Measurements from ENCODE around the gene ARFIP1. TPM values are rescaled to one million over a fixed set of nuclear protein-coding genes. Genes with fewer than 3 reads are reported as not detected.

ARFIP1 gene
- total RNA-seq, 1 experiment from 2014 or later = 26.7 TPM

DNA sequence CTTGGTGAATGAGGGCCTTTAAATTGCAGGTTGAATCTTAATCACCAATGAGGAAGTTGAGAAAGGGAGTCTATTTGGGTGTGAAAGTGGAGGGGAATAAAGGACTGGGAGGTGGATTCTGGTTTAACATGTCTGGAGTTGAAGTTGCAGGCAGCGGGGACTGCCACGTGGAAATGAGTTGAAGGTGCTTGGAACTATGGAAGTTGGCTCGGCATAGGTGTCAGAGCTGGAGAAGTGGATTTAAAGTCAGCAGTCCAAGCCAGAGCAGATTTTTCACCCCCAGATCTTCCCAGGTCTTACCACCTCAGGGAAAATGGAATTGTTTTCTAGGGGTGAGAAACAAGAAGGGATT, 45.1 kb upstream of the ARFIP1 start:
- no peak for DNase-seq (ENCODE audit: unreplicated experiment)
- Mint-ChIP-seq H3K27me3 (ENCODE audit: insufficient read depth, unreplicated experiment) (peaks cover 11% of the 10 kb centered on the region), H3K9me3 (ENCODE audit: unreplicated experiment) (no peaks in the 10 kb centered on the region), H3K36me3 (ENCODE audit: insufficient read depth, unreplicated experiment) (no peaks in the 10 kb centered on the region), H3K4me1 (ENCODE audit: insufficient read depth, unreplicated experiment) (peaks cover 10% of the 10 kb centered on the region), H3K27ac (ENCODE audit: low read depth, unreplicated experiment) (no peak overlapping the region), H3K4me3 (ENCODE audit: unreplicated experiment) (no peak overlapping the region)
- POLR2A ChIA-PET = no interaction called here
- BruUV-seq (replicated peaks) = no TSS peak
- CTCF ChIA-PET = interaction anchor here (0.6 to 4.9 kb wide), 32 partner anchors 15 to 329 kb away, joined by 3 to 67 read pairs (median 4); partner anchors contain the start of genes FBXW7 and TIGD4
- TF ChIP-seq, protein P1, sequence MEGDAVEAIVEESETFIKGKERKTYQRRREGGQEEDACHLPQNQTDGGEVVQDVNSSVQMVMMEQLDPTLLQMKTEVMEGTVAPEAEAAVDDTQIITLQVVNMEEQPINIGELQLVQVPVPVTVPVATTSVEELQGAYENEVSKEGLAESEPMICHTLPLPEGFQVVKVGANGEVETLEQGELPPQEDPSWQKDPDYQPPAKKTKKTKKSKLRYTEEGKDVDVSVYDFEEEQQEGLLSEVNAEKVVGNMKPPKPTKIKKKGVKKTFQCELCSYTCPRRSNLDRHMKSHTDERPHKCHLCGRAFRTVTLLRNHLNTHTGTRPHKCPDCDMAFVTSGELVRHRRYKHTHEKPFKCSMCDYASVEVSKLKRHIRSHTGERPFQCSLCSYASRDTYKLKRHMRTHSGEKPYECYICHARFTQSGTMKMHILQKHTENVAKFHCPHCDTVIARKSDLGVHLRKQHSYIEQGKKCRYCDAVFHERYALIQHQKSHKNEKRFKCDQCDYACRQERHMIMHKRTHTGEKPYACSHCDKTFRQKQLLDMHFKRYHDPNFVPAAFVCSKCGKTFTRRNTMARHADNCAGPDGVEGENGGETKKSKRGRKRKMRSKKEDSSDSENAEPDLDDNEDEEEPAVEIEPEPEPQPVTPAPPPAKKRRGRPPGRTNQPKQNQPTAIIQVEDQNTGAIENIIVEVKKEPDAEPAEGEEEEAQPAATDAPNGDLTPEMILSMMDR (IDR thresholded peaks at IDR 0.05; ENCODE audit: unreplicated experiment) = no peak
- intact Hi-C loops (cut with micrococcal nuclease) = loop anchor here (1.0 to 5.0 kb wide), 4 partner anchors 94 to 327 kb away; no protein-coding TSS in a partner anchor

DNA sequence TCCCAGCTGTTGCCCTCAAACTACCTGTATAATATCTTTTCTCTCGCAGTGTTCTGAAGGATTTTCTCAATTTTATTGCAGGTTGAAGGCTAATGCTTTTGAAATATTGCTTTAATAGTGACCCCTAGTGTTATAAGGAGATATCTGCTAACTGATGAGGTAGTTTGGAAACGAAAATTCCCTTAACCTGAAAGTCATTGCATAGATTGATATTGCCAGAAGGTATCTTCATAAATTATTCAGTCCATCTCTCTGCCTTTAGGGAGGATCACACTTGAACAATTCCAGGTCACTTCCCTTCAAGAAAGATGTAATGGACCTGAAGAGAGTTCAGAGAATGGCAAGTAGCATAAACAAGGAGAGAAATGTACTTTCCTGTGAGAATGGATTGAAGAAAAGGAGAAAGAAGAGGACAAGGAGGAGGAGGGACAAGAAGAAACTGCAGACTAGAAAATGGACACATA, 44.3 kb upstream of the ARFIP1 start:
- no peak overlapping the region for H3K4me3 Mint-ChIP-seq (ENCODE audit: unreplicated experiment)
- TF ChIP-seq, protein P1 (IDR thresholded peaks at IDR 0.05; ENCODE audit: unreplicated experiment) = peak; percentile 62
- peak; percentile 41 for DNase-seq (ENCODE audit: unreplicated experiment)
- no peaks in the 10 kb centered on the region for H3K36me3 Mint-ChIP-seq (ENCODE audit: insufficient read depth, unreplicated experiment)
- no peaks in the 10 kb centered on the region for H3K9me3 Mint-ChIP-seq (ENCODE audit: unreplicated experiment)
- peaks cover 10% of the 10 kb centered on the region for H3K4me1 Mint-ChIP-seq (ENCODE audit: insufficient read depth, unreplicated experiment)
- CTCF ChIA-PET = interaction anchor here (0.6 to 4.9 kb wide), 42 partner anchors 8 to 435 kb away, joined by 3 to 67 read pairs (median 4); partner anchors contain the start of genes FBXW7 and TIGD4
- no TSS peak for BruUV-seq (replicated peaks)
- intact Hi-C loops (cut with micrococcal nuclease) = loop anchor here (1.0 to 5.0 kb wide), 4 partner anchors 95 to 328 kb away; no protein-coding TSS in a partner anchor
- POLR2A ChIA-PET = interaction anchor here (1.0 to 2.2 kb wide), 3 partner anchors 57 to 276 kb away, joined by 3 to 5 read pairs (median 5); no protein-coding TSS in a partner anchor
- H3K27ac Mint-ChIP-seq (ENCODE audit: low read depth, unreplicated experiment) = no peak overlapping the region
- H3K27me3 Mint-ChIP-seq (ENCODE audit: insufficient read depth, unreplicated experiment) = peaks cover 11% of the 10 kb centered on the region

DNA sequence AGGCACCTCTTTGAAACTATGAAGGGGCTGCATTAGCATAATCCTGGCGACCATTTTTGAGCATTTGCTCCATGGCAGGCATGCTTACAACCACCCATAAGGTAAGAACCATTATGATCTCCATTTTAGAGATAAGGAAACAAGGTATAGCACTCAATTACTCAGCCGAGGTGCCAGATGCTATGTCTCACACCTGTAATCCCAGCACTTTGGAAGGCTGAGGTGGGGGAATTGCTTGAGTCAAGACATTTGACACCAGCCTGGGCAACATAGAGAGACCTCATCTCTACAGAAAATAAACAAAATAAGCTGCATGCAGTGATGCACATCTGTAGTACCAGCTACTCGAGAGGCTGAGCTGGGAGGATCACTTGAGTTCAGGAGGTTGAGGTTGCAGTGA, 43.8 kb upstream of the ARFIP1 start:
- Mint-ChIP-seq H3K27me3 (ENCODE audit: insufficient read depth, unreplicated experiment) (peaks cover 11% of the 10 kb centered on the region), H3K4me1 (ENCODE audit: insufficient read depth, unreplicated experiment) (peaks cover 10% of the 10 kb centered on the region), H3K36me3 (ENCODE audit: insufficient read depth, unreplicated experiment) (no peaks in the 10 kb centered on the region), H3K4me3 (ENCODE audit: unreplicated experiment) (no peak overlapping the region), H3K27ac (ENCODE audit: low read depth, unreplicated experiment) (no peak overlapping the region), H3K9me3 (ENCODE audit: unreplicated experiment) (no peaks in the 10 kb centered on the region)
- CTCF ChIA-PET = interaction anchor here (0.5 to 4.9 kb wide), 37 partner anchors 8 to 1653 kb away, joined by 3 to 67 read pairs (median 4); partner anchors contain the start of gene TIGD4
- DNase-seq (ENCODE audit: unreplicated experiment) = no peak
- BruUV-seq (replicated peaks) = no TSS peak
- TF ChIP-seq, protein P1 (IDR thresholded peaks at IDR 0.05; ENCODE audit: unreplicated experiment) = no peak
- POLR2A ChIA-PET = interaction anchor here (1.0 to 2.2 kb wide), 3 partner anchors 57 to 276 kb away, joined by 3 to 5 read pairs (median 5); no protein-coding TSS in a partner anchor
- intact Hi-C loops (cut with micrococcal nuclease) = loop anchor here (1.0 to 5.0 kb wide), 4 partner anchors 96 to 329 kb away; no protein-coding TSS in a partner anchor

DNA sequence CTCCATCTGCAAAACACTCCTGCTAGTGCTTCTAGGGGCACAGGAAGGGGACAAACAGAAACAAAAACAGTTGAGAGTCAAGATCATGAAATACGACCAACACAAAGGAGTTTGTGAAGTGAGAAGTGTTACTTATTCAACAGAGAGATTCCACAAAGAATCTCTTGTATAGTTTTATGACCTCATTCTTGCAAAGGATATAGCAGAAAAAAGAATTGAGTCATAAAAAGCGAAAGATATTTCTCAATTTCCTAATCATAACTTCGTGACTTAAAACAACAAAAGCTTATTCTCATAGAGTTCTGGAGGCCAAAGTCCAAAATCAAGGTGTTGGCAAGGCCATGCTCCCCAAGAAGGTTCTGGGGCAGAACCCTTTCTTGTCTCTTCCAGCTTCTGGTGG, 40.9 kb upstream of the ARFIP1 start:
- no peak overlapping the region for H3K4me3 Mint-ChIP-seq (ENCODE audit: unreplicated experiment)
- peaks cover 11% of the 10 kb centered on the region for H3K27me3 Mint-ChIP-seq (ENCODE audit: insufficient read depth, unreplicated experiment)
- H3K9me3 Mint-ChIP-seq (ENCODE audit: unreplicated experiment) = no peaks in the 10 kb centered on the region
- peak; percentile 8 for DNase-seq (ENCODE audit: unreplicated experiment)
- intact Hi-C loops (cut with micrococcal nuclease) = loop anchor here (5.0 kb wide), 1 partner anchor 332 kb away; no protein-coding TSS in a partner anchor
- ChIA-PET CTCF (interaction anchor here (0.6 to 2.1 kb wide), 6 partner anchors 9 to 1672 kb away, joined by 3 to 13 read pairs (median 4); no protein-coding TSS in a partner anchor), POLR2A (interaction anchor here (0.5 kb wide), 1 partner anchor 288 kb away, joined by 3 read pairs; no protein-coding TSS in a partner anchor)
- H3K4me1 Mint-ChIP-seq (ENCODE audit: insufficient read depth, unreplicated experiment) = peaks cover 10% of the 10 kb centered on the region
- TF ChIP-seq, protein P1 (IDR thresholded peaks at IDR 0.05; ENCODE audit: unreplicated experiment) = no peak
- no peaks in the 10 kb centered on the region for H3K36me3 Mint-ChIP-seq (ENCODE audit: insufficient read depth, unreplicated experiment)
- no peak overlapping the region for H3K27ac Mint-ChIP-seq (ENCODE audit: low read depth, unreplicated experiment)
- BruUV-seq (replicated peaks) = no TSS peak
